Kidney (tissue), 14 donors: ENCODE measurements around the gene ZNF462. TPM values are rescaled to one million over a fixed set of nuclear protein-coding genes. Genes with fewer than 3 reads are reported as not detected.

ENCODE experiments used
- DNase-seq, 5 donors: peaks; one replicate each; pipeline ENCODE4 v3.0.0-alpha.2; 2013 to 2020
- FAIRE-seq: peaks from 2 replicates; lab custom pipeline; 2012; peaks lifted over from hg19 to GRCh38; lab: Jason Lieb, UNC
- H3K27ac ChIP-seq, 2 donors: one replicate each; pipeline ENCODE4 v1.7.0; 2013; ENCODE audit warnings: low read depth in 2 of 2, low read length in 2 of 2, inconsistent platforms in 1 of 2
- H3K27me3 ChIP-seq: one replicate; pipeline ENCODE4 v1.7.1; 2013; ENCODE audit warnings: low read length, inconsistent platforms; ENCODE audit not compliant: control insufficient read depth, insufficient read depth
- H3K36me3 ChIP-seq, 3 donors: one replicate each; pipeline versions ENCODE4 v1.7.0 to v1.7.1; 2013; ENCODE audit warnings: low read length in 3 of 3, control low read depth in 1 of 3, inconsistent platforms in 1 of 3; ENCODE audit not compliant: insufficient read depth in 3 of 3, control insufficient read depth in 2 of 3
- H3K4me1 ChIP-seq, 3 donors: one replicate each; pipeline versions ENCODE4 v1.7.0 to v1.7.1; 2013; ENCODE audit warnings: low read length in 3 of 3, inconsistent platforms in 1 of 3, low read depth in 1 of 3; ENCODE audit not compliant: control insufficient read depth in 2 of 3, insufficient read depth in 2 of 3
- H3K4me3 ChIP-seq, 3 donors: one replicate each; pipeline versions ENCODE4 v1.7.0 to v1.8.1; 2013; ENCODE audit warnings: low read length in 3 of 3, control low read depth in 1 of 3, inconsistent platforms in 1 of 3
- H3K9ac ChIP-seq, 3 donors: one replicate each; pipeline versions ENCODE4 v1.7.0 to v1.7.1; 2013; ENCODE audit warnings: low read length in 3 of 3, control low read depth in 1 of 3, inconsistent platforms in 1 of 3
- H3K9me3 ChIP-seq, 3 donors: one replicate each; pipeline versions ENCODE4 v1.7.0 to v1.7.1; 2013; ENCODE audit warnings: low read length in 3 of 3, control low read depth in 1 of 3, inconsistent platforms in 1 of 3; ENCODE audit not compliant: control insufficient read depth in 2 of 3, insufficient read depth in 1 of 3
- intact Hi-C: fragments of 100-400 bp; cut with DNase I; formaldehyde crosslinking; loops from one replicate; pipeline ENCODE4 v1.11.1; 2022
- polyA plus RNA-seq: library from polyadenylated mRNA; stranded (reverse); fragments of 350-450 nt; fragmentation: Illumina TruSeq; extraction: RNeasy Lipid Tissue Mini Kit (QIAGEN cat#74804); gene quantifications from one replicate; pipeline ENCODE4 v1.2.3, GENCODE V29; 2014; ENCODE audit warnings: low read depth, low replicate concordance; ENCODE audit not compliant: insufficient read depth
- total RNA-seq: library from RNA; stranded (reverse); fragmentation: NEBNext Ultra II Directional; extraction: Animal tissue kit (Norgen Biotek cat#: 25700); gene quantifications from one replicate; pipeline ENCODE4 v1.2.1, GENCODE V29; 2021
- TF ChIP-seq, protein P1 (sequence below): IDR thresholded peaks from 3 replicates; pipeline ENCODE4 v1.5.1; 2012; ENCODE audit warnings: mild to moderate bottlenecking, moderate library complexity, borderline replicate concordance; ENCODE audit not compliant: insufficient read depth; ENCODE audit errors: extremely low read depth
- donor health status: control.
- donor health status: control.
- donor health status: control.
- donor health status: control.
- donor health status: control.
- donor health status: DM: yes; HTN: yes; CAD: no.
- donor health status: Normal renal cell carcinoma (clear cell type).

ZNF462 gene
- total and polyA plus RNA-seq, 2 donors from 2014 or later, result 1.8 to 47.0 TPM

DNA sequence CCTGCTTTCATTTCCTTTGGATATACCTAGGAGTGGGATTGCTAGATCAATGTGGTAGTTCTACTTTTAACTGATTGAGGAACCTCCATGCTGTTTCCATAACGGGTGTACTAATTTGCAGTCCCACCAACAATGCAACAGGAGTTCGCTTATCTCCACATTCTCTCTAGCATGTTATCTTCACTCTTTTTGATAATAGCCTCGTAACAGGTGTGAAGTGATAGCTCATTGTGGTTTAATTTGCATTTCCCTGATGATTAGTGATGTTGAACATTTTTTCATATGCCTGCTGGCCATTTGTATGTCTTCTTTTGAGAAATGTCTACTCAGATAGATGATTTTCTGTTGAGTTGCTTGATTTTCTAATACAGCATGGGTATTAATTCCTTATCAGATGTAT, 142.2 kb downstream of the ZNF462 start:
- no peaks in the 10 kb centered on the region for H3K27me3 ChIP-seq
- FAIRE-seq (no peak), DNase-seq (no peak)
- TF ChIP-seq, protein P1, sequence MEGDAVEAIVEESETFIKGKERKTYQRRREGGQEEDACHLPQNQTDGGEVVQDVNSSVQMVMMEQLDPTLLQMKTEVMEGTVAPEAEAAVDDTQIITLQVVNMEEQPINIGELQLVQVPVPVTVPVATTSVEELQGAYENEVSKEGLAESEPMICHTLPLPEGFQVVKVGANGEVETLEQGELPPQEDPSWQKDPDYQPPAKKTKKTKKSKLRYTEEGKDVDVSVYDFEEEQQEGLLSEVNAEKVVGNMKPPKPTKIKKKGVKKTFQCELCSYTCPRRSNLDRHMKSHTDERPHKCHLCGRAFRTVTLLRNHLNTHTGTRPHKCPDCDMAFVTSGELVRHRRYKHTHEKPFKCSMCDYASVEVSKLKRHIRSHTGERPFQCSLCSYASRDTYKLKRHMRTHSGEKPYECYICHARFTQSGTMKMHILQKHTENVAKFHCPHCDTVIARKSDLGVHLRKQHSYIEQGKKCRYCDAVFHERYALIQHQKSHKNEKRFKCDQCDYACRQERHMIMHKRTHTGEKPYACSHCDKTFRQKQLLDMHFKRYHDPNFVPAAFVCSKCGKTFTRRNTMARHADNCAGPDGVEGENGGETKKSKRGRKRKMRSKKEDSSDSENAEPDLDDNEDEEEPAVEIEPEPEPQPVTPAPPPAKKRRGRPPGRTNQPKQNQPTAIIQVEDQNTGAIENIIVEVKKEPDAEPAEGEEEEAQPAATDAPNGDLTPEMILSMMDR, result no peak
- H3K36me3 ChIP-seq, result peaks cover 6 to 16% (median 10%) of the 10 kb centered on the region in 3 donors
- intact Hi-C loops, result no loop called here
- no peak overlapping the region for H3K9ac ChIP-seq
- no peak overlapping the region for H3K4me3 ChIP-seq
- H3K9me3 ChIP-seq, result no peaks in the 10 kb centered on the region
- H3K4me1 ChIP-seq, result no peaks in the 10 kb centered on the region
- H3K27ac ChIP-seq, result no peak overlapping the region

DNA sequence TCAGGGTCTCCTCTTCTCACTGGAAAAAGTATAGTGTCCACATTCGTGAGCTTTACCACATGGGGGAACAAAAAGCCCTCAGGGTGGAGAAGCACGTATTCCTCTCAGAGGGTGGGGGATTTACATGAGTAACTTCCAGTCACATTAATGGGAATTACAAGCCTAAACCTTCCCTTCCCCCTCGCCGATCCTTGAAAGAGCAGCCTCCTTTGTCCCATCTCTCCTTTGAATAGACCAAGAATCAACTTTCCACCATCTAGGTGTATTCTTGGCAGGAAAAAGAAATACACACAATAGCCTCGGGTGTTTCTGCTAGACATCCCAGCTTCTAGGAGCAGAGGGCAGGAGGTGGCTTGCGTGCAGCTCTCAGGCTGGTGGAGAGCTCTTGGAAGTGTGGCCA, 144.4 kb downstream of the ZNF462 start:
- Histone ChIP-seq H3K4me3 (no peak overlapping the region), H3K9me3 (no peaks in the 10 kb centered on the region), H3K9ac (no peak overlapping the region), H3K4me1 (no peaks in the 10 kb centered on the region), H3K27ac (no peak overlapping the region), H3K27me3 (no peaks in the 10 kb centered on the region), H3K36me3 (peaks cover 8 to 21% (median 16%) of the 10 kb centered on the region in 3 donors)
- TF ChIP-seq, protein P1, result no peak
- intact Hi-C loops, result no loop called here
- no peak for DNase-seq
- FAIRE-seq, result no peak

DNA sequence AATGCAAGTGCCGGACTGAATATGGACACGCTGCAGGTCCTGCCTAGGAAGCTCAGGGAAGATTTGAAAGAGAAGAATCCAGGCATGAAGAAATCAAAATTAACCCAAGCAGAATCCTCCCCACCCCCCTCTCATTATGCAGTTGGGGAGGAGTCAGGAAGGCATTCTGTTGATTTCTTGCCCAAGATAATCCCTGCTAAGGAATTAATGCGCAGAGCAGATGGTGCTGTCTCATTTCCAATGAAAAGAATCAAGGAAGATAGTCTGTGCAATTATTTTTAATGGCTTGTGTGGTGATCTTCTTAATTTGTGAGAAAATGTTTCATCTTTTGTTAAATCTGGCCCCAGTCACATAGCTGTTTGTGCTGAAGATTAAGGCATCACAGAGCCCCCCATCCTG, 145.0 kb downstream of the ZNF462 start:
- H3K9ac ChIP-seq, result no peak overlapping the region
- TF ChIP-seq, protein P1, result no peak
- H3K27ac ChIP-seq, result no peak overlapping the region
- intact Hi-C loops, result no loop called here
- H3K4me1 ChIP-seq, result no peaks in the 10 kb centered on the region
- H3K27me3 ChIP-seq, result no peaks in the 10 kb centered on the region
- DNase-seq (no peak), FAIRE-seq (no peak)
- no peak overlapping the region for H3K4me3 ChIP-seq
- peaks cover 8 to 21% (median 16%) of the 10 kb centered on the region in 3 donors for H3K36me3 ChIP-seq
- no peaks in the 10 kb centered on the region for H3K9me3 ChIP-seq

DNA sequence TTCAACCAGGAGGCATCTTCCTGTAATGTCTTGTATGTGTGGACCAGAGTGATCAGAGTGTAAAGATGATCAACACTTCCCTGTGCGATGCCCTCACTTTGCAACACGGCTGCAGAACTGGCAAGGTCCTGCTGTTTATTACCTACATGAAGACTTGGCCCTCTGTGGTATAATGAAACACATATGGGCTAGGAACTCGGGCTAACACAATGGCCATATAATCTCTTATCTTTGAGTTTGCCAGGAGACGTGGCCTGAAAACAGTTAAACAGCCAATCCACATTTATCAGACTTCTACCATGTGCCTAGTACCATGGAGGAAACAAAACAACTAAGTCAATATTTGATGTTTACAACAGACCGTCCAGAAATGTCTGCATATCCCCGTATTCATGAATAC, 145.5 kb downstream of the ZNF462 start:
- intact Hi-C loops, result no loop called here
- Histone ChIP-seq H3K4me3 (no peak overlapping the region), H3K27me3 (no peaks in the 10 kb centered on the region), H3K36me3 (peaks cover 4 to 19% (median 16%) of the 10 kb centered on the region in 3 donors), H3K27ac (no peak overlapping the region), H3K9me3 (no peaks in the 10 kb centered on the region), H3K9ac (no peak overlapping the region), H3K4me1 (no peaks in the 10 kb centered on the region)
- TF ChIP-seq, protein P1, result no peak
- no peak for FAIRE-seq
- no peak for DNase-seq
